Stimulated activated CD8-positive, alpha-beta memory T cell treated with anti-CD3 and anti-CD28 coated beads, Interleukin-15, amount 100 ng/mL, for 4 hours (primary cell): ENCODE results near the gene AFAP1L2.

Experiments
- DNase-seq, 2 donors: peaks; one replicate each; pipeline ENCODE4 v3.0.0-alpha.2; 2020; ENCODE audit warnings: low read depth in 2 of 2

AFAP1L2 gene

DNA sequence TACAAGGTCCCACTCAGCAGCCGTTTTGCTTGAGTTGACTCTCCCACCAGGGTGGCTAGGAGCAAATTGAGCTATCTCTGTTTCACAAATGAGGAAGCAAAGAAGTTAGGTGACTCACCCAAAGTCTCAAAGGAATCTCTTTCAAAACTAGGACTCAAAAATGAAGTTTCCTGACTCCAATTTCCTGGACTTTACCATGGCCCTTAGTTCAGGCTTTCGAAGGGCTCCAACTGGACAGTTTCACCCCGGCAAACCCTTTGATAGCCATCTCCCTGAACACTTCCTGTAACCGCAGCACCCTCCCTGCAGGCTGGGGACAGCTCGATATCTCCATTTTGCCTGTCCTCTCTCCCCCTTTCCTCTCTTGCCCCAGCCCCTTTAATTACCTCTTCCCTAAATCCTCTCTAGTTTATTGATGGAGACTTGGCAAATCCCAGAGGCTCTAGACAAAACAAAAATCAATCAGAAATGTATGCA lies 4.7 kb upstream of the AFAP1L2 start:
- DNase-seq, result no peak

DNA sequence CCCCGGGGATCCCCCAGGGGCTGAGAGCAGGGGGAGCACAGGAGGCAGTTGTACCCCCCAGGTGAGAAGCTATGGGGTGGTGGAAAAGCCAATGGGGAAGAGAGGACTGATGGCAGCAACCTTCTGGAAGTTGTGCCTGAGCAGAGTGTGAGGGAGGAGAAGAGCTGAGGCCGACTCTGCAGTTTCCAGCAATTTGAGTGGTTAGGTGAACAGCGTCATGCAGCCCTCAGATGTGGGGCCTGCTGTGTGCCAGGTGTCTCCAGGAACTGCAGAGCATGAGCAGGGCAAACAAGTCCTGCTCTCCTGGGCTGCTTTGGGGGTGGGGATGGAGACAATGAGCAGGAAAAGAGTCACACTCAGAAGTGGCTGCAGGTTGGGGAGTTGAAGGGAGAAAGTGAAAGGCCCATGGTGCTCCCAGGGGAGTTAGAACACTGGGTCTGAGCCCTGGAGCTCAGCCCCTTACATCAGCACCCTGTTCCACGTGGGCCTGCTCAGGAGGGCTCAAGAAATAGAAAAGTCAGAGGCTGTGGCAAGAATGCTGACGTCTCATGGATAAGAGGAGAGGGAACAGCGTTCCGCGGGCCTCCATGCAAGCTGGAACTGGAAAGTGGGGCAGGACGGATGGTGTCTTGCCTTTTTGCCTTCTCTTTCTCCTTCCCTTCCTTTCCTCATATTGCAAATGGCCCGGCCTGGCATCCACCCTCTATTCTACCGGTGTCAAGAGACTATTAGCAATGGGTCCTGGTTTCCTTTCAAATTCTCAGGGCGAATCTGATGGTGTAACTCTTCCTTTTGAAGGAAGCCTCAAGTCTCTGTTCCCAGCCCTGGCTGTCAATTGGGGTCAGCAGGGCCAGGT lies 4.0 kb upstream of the AFAP1L2 start:
- DNase-seq, result no peak

DNA sequence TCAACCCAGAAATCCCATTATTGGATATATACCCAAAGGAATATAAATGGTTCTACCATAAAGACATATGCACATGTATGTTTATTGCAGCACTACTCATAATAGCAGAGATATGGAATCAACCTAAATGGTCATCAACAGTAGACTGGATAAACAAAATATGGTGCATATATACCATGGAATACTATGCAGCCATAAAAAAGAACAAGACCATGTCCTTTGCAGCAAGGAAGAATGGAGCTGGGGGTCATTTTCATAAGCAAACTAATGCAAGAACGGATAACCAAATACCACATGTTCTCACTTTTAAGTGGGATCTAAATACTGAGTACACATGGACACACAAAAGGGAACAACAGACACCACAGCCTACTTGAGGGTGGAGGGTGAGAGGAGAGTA lies 2.2 kb upstream of the AFAP1L2 start:
- no peak for DNase-seq

DNA sequence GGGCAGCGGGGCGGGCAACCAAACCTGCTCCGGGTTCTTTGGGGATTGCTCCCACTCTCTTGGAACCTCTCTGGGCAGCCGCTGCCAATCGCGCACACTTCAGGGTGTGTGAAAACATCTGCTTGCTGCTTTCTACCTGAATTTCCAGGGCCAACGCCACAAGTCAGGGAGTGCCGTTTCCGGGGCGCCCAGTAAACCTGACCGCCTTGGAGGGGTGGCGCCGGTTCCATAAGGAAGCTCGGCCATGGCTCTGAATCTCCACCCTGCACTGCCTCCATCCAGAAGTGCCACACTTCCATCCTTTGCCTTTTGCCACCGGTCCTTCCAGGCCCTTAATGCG lies 679 bp upstream of the AFAP1L2 start:
- DNase-seq, result no peak

DNA sequence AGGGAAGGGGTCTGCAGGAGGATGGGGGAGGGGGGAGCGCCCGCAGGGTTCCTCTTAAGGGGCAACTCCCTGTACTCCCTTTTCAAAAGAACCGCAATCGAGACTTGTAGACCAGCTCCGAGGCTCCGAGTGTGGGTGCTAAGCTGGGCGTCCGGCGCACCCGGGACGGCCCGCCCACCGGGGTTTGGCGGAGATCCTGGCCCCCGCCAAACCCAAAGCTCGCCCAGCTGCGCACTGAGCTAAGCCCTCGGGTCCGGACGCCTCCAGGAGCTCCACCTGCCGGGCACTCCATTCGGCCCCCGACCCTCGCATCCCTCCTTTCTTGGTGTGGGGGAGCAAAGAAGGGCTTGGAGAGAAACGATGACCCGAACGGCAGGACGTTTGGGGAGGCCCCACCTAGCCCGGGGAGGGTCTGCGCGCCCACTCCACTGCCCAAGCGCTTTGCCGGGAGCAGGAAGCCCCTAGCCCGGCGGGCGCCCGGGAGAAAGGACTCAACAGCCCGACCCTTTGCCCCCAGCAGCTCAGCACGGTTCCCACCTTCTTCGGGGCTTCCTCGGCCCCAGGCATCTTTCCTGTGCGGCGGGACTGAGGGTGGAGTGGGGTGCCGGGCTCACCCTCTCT lies 651 bp downstream of the AFAP1L2 start:
- DNase-seq, result no peak

DNA sequence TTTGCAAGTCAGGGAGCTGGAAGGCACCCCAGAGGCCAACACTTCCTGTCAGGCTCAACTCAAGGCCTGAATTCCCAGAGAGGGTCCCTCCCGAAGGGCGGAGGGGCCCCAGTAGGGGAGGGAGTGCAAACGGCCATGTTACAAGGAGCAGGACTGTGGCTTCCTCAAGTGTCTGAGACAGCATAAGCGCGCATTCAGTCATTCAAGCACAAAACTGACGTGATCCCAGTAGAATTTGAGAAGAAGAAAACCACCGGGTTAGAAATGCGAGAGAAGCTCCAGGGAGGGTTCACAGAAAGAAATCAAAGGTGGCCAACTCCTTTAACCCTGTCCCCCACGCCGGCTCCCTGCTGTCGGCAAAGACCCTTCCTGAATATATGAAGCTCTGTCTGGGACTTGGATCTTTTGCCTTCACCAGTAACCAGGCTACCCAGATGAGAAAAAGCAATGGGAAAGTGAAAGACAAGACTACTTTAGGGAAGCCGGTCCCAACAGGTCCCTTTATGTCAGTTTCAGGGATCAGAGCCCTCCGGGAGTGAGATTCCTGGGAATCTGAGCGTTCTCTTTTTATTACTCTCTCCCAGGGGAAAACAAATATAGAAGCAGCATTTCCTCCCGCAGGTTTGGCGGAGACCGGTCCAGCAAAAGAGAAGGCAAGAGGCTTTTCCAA lies 1.3 kb downstream of the AFAP1L2 start:
- no peak for DNase-seq

DNA sequence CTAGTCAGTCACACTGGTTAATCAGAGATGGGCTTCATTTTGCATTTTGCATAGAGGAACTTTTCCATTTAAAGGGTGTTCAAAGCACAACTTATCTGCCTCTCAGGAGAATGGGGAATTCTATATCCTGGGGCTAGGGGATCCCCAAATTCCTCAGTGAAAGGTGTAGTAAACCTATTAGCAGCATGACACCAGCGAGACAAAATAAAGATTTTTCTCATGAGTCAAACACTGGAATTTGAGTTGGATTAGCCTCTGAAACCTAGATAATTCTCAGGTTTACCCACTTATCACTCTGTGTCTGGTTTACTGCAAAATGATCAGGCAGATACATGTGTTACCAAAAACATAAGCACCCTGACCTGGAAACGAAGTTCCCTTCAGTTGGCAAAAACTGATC lies 2.1 kb downstream of the AFAP1L2 start:
- no peak for DNase-seq

DNA sequence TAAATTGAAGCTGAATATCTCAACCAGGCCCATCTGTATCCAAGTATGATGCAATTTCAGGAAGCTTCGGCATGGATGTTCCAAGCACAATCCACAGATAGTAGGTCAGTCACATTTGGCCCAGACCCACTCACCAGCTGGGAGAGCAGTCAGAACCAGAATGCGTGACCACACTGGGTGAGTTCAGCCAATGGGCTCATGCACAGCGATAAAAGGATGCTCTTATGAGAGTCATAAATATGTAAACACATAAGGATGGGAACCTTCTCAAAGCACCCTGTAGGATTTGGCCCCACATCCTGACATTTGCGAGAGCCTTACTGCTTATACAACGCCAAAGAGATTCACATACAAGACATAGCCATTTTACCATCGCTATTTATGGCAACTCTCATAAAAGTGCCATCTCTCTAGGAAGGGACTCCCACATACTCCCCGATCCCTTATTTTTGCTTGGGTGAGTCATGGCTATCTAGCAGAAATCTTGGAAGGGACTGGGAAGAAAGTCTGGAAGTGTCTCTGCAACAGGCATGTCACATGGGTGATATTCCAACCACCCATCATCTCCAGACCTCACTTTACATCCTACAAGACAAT lies 3.0 kb downstream of the AFAP1L2 start:
- DNase-seq, result no peak

DNA sequence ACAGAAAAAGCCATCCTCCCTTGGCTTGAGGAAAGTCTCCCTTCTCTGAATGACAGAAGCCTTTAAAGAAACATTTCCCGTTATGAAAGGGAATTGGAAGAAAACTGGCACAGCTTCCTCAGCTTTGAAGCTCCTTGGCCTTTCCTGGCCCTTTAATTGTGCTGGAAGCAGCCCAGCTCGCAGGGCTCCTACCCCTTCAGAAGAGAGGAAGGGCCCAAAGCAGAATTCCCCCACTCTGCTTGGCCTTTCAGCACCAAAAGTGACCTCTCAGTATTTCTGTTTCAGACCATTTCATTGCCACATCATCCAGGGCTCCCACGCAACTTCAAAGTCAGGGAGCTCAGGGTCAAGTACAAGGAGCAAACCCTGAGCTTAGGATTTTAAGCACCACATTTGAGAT lies 4.2 kb downstream of the AFAP1L2 start:
- no peak for DNase-seq

DNA sequence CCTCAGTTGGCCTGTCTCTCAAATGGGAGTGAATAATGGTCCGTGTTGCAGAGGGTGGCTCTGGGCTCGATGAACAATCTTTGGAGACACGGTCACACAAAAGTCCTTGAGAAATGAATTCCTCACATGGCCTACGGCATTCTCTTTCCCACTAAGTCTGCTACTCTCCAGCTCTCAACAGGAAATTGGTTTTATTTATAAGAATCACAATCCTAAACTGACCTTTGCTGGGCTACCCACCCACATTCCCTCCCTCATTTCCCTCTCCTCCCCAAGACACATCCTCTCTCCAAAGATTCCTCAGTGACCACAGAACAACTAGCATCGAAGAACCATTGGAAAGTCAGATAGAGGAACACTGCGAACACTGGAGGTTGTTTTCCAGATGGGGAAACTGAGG lies 4.7 kb downstream of the AFAP1L2 start:
- no peak for DNase-seq

DNA sequence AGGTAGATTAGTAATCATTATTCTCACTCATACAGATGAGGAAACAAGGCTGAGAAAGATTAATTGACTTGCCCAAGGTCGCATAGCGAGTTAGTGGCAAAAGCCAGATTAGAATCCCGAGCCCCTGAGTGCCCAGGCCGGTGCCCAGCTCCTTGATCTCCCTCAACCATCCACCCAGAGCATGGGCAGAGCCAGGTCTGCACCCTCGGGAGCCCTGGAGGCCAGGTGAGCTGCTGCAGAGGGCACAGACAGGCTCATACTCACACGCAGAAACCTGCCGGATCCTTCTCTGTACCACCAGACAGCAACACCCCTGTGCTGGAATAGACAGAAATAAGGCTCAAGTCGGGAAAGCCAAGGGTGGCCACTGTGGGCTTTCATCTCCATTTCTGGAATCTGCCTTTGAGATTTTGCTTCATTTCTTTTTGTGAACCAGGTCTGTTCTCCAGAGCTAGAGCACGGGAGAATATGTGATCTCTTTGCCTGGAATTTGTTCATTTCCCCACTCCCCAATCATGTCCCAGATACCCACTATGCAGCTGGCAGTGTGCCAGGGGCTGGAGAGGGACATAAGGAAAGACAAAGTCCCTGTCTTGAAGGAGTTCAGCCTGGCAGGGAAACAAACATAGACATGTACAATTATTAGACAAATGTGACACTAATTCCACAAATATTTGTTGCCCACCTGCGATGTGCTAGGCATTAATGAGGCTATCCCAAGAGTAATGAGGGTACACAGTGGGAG lies 5.5 kb downstream of the AFAP1L2 start:
- DNase-seq, result no peak

DNA sequence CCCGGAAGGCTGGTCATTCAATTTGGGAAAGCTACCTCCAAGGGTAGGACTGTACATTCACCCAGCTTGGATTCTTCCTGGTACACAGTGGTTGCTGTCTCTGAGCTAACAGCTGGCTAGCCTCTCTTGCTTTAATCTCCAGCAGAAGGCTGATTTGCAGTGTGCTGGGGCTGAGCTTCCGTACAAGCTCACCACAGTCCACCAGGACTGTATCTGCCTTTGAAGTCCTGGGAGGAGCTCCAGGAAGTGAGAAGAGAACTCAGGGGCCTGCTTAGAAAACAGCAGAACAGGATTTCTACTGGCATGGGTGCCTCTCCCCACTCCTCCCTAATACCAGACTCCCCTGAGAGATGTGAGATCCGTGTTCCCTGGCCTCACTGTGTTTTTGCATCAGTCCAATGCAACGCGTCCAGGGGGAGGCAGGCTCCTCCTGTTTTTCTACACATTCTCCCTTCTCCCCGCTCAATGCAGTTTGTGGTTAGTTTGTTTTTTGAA lies 6.6 kb downstream of the AFAP1L2 start:
- DNase-seq, result no peak

DNA sequence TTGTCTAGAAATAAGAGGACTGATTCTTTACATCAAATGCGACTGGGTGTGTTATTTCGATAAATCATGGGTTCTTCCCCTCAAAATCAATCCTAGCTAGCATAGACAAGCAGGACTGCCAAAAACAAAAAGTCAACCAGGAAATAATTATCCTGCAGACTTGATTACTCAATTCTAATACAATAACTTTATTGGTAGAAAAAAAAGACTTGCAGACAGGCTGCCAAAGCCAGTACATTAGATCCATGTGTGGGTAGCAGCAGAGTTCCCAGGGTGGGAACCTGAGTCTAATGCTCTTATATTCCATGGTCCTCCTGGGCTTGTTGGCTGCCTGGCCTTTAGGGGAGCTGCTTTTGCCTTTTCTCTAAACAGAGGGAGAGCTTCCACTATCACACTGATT lies 7.8 kb downstream of the AFAP1L2 start:
- no peak for DNase-seq

DNA sequence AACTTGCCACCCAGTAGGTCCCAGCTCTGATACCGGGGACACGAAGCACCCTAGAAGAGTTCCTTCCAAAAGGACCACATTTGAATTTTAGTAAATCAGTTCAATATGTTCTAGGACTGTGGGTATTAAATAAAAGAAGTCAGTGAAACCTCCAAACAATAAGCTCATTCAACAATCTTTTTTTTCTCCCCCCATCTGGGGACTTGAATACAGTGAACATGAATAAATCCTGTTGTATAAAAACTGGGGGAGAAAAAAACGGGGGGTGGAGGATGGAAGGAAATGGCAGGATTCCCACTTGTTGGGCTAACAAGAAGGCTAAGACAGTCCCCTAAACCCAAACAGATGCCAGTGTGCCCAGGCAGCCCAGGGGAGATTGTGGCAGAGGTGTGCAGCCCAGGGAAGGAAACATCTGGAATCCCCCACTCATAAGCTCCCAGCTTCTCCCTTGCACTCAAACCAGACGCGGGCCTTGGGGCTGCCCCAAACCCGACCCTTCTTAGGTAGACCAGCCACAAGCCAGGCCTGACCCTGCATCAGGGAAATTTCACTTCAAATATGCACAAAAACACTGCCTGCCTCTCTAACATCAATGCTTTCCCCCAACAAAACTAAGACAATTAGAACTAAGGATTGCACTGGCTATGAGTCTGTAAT lies 8.8 kb downstream of the AFAP1L2 start:
- no peak for DNase-seq

DNA sequence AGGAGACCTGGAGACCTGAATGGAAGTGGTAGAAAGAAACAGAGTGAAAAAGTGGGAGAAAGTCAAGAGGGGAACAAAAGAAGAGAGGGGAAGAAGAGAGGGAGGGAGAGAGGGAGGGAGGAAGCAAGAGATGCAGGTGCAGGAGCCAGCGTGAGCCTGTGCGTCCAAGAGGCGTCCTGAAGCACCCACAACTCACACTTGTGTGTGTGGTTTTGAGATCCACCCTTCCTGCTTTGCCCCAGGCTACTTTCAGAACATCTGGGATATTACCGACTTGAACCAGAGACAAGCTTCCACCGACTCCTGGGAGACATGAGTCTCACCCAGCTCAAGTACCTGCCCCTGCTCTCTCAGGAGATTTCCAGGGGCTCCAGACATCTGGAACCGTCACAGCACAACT lies 9.8 kb downstream of the AFAP1L2 start:
- DNase-seq, result no peak

DNA sequence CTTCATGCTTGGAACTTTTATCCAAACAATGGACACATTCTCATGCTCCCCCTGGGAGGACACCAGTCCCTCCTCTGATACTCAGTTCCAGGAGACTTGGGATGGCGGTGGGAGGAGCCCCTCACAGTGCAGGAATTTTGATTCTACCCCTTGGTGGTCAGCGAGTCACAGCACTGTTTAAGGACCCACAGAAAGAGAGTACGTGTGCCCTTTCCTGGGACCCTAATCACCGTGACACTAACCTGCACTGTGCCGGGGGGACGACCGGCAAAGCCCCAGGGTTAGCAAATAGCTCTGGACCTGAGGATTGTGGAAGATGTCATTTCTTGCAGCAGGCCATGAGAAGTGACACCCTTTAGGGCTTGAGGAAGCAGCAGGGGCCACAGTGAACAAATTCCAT lies 10.4 kb downstream of the AFAP1L2 start:
- DNase-seq, result no peak

DNA sequence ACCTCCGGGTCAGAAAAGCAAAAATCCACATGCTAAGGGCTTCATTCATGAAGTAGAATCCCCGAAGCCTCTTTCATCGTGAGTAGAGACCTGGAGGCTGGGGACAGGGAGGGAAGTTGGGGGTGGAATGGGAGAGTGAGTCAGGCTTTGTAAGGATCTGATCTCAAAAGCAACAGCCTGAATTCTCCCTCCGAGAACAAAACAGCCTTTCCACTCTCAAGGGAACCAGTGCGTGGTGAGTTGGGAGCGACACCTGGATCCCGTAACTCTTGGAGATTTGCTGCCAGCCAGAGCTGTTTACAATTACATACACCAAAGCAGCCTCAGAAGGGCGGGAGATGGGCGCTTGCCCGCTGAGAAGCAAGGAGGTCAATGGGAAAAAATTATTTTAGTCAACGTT lies 10.8 kb downstream of the AFAP1L2 start:
- DNase-seq, result no peak

DNA sequence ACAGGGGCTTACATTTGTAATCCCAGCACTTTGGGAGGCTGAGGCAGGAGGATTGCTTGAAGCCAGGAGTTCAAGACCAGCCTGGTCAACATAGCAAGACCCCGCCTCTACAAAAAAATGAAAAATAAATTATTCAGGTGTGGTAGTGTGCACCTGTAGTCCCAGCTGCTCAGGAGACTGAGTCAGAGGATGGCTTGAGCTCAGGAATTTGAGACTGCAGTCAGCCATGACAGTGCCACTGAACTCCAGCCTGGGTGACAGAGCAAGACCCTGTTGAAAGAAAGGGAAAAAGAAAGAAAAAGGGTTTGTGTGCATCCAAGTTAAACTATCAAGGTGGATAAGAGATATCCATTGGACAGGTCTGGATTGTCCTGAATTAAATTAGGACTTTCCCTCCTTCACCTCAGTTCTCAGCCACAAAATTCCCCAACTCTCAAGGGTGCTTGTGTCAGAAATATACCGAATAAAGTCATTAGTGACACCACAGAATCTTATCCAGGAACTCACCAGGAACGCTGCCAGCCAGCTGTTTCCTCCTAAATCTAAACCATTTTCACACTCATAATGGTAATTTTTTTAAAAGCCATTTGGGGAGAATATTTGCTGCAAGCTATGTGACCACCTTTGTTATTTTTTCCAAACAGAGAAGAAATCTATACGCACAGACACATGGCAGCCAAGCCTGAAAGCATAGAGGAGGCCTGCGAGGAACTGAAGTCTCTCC lies 12.0 kb downstream of the AFAP1L2 start:
- no peak for DNase-seq

DNA sequence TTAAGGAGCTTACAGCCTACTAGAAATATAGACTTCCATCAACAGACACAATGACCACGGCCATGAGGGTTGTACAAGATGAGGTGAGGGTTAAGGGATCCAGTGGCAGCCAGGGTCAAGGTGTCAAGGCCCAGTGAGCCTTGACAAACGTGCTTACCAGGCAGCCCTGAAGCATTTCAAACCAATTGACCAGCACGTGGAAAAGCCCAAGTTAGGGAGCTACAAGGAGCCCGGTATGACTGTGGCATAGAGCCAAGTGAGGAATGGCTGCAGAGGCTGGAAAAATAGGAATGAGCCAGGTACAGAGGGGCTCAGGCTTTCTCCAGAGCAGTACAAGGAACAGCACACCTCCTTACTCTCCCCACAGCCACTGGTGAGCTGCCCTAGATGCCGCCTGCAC lies 12.7 kb downstream of the AFAP1L2 start:
- no peak for DNase-seq

DNA sequence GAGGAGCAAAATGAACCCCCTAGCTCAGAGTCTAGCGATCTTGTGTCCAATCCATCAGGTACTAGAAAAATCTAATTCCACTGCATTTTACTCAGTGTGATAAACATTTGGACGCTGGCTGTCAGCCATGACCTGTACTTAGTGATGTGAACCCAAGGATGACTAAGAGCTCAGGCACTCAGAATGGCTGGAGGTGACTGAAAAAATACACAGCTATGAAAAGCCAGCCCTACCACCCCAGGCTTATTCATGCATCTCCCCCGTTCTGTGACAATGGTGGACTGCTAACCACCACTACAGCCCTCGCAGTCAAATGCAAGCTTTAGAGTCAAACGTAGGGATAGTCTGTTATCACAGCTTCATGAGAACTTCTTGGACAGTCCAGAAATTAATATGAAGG lies 14.9 kb downstream of the AFAP1L2 start:
- DNase-seq, result no peak

DNA sequence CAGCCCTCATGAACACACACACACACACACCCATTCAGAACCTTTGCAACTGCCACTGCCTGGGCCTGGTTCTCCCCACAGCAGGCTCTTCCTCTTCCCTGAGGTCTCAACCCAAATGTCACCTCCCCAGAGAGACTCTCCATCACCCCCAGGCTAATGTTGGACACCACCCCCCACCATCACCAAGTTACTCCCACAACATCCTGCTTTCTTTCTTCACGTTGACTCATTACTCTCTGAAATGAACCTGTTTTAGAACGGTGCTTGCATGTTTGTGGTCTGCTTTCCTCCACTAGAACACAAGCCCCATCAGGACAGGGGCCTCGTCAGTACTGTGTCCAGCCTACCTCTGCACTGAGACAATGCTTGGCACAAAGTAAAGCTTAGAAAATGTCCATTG lies 16.0 kb downstream of the AFAP1L2 start:
- DNase-seq, result no peak
